Activated effector memory CD4-positive, alpha-beta T cell treated with anti-CD3 and anti-CD28 coated beads, Interleukin-2, amount 50 U/mL, for 16 hours (primary cell): Measurements from ENCODE around the gene RMI2.
A peak's percentile ranks its signal among the peaks of the same experiment; 100 is the strongest.
"Not testable (repeated sequence)": the region's sequence is repeated elsewhere in the genome, so short reads cannot be mapped to it uniquely, and the experiment has no call there.

Experiments
- DNase-seq: peaks from one replicate; pipeline ENCODE4 v3.0.0-alpha.2; 2020

Gene RMI2

DNA sequence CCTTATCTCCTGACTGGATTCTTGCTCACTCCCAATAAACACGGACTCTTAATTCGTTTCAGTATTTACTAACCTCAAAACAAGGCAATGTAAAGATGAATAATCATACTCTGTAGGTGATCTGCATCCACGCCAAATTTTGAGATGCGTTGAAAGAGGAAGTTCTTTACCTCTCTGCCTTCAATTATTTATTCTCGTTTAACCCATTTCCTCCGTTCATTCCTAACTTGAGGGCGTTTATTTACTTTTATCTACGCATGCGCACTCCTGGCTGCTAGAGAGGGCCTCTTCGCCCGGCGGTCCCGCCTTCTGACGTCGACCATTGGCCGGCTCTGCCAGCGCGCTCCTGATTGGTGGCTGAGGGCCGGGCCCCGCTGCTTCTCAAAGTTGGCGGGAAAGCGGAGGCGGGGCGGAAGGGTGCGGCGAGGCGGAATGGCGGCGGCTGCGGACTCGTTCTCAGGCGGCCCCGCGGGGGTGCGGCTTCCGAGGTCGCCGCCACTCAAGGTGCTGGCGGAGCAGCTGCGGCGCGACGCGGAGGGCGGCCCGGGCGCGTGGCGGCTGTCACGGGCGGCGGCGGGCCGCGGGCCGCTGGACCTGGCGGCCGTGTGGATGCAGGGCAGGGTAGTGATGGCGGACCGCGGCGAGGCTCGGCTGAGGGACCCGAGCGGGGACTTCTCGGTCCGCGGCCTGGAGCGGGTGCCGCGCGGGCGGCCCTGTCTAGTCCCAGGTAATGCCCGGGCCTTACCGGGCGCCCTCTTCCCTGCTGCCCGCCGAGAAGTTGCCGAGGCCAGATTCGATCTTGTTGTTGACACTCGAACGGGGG is at the start of gene RMI2:
TSS of gene RMI2 (plus strand) at position 420 of the 823 bp plus-strand sequence. CDS start at position 433, 13 bp downstream.
- DNase-seq, result peak; percentile 98

- DNase-seq, result no peak
Observed at GRCh38 chr16:11295672-11296071, 49.6 kb upstream of the RMI2 start.

- DNase-seq, result no peak
Observed at GRCh38 chr16:11296351-11296705, 48.9 kb upstream of the RMI2 start.

- DNase-seq, result no peak
Observed at GRCh38 chr16:11296706-11297491, 48.4 kb upstream of the RMI2 start.

- DNase-seq, result peak; percentile 85
Observed at GRCh38 chr16:11297492-11298142, 47.6 kb upstream of the RMI2 start.

DNA sequence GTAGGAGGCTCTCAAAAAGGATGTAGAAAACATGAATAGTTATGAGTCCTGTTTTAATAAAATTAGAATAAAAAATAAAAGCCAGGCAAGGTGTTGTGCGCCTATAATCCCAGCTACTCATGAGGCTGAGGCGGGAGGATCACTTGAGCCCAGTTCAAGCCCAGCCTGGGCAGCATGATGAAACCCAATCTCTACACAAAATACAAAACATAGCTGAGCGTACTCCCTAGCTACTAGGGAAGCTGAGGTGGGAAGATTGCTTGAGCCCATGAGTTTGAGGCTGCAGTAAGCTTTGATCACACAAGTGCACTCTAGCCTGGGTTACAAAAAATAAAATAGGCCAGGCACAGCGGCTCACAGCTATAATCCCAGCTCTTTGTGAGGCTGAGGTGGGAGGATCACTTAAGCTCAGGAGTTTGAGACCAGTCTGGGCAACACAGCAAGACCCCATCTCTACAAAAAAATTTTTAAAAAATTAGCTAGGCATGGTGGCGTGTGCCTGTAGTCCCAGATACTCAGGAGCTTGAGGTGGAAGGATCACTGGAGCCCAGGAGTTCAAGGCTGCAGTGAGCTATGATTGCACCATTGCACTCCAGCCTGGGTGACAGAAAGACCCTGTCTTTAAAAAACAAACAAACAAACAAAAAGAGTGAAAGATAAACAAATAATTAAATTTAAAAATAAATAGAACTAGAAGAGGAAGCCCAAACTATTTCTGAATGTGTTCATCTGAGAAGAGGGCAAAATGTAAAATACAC is 46.9 kb upstream of the RMI2 start:
- no peak for DNase-seq

- DNase-seq, result not testable (repeated sequence)
Observed at GRCh38 chr16:11298950-11299547, 46.2 kb upstream of the RMI2 start.

GRCh38 chr16:11299865-11300559 is 45.2 kb upstream of the RMI2 start:
- DNase-seq, result no peak

DNA sequence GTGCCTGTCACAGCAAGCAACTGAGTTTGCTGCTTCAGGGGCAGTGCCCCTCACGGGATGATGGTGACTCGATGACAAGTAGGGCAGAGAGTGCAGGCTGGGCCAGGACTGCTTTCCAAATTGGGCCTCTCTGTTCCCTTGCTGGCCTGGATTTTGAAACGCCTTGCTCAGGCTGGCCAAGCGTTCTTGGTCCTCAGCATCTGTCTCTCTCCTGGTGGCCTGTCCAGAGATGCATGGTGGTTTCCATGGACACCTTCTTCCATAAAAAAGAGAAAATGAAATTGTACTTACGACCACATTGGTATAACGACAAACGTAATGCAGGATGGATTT is 44.7 kb upstream of the RMI2 start:
- DNase-seq, result no peak

DNA sequence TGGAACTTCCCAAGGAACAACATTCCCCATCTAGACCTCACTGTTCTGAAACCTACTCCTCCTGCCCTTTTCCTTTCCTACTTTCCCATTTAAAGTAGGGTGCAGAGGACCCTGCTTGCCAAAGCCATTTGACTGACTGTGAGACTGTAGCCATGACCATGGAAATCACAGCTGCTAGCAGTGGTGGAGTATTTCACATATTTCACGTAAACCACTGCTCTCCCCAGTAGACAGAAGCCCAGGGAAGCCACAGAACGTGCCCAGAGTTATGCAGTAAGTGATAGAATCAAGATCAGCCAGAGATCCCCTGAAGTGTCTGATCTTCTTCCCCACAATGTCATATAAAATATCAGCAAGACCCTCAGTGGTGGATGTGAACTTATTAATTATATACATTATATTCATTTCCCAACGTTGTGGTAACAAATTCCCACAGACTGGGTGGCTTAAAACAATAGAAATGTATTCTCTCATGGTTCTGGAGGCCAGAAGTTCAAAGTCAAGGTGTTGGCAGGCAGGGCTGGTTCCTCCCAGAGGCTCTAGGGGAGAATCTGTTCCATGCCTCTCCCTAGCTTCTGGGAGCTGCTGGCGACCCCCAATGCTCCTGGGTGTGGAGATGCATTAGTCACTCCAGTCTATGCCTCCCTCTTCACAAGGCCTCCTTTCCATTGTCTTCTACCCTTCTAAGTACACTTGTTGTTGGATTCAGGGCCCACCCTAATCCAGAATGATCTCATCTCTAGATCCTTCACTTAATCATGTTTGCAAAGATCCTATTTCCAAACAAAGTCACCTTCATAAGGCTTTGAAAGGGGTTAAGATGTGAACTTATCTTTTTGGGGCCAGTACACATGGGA is 43.4 kb upstream of the RMI2 start:
- no peak for DNase-seq

GRCh38 chr16:11302977-11303376 is 42.3 kb upstream of the RMI2 start:
- DNase-seq, result no peak

GRCh38 chr16:11303405-11304138 is 41.7 kb upstream of the RMI2 start:
- no peak for DNase-seq

DNA sequence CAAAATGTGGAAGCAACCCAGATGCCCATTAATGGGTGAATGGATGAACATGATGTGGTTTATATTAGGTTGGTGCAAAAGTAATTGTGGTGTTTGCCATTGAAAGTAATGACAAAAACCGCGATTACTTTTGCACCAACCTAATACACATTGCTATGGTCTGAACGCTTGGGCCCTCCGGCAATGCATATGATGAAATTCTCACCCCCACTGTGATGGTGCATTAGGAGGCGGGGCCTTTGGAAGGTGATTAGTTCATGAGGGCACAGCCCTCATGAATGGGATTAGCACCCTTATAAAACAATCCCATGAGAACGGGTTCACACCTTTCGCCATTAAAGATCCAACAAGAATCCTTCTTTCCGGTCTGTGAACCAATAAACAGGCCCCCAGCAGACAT is 38.9 kb upstream of the RMI2 start:
- no peak for DNase-seq

GRCh38 chr16:11306997-11307638 is 38.1 kb upstream of the RMI2 start:
- no peak for DNase-seq

GRCh38 chr16:11307639-11308492 is 37.4 kb upstream of the RMI2 start:
- DNase-seq, result no peak

- DNase-seq, result no peak
Observed at GRCh38 chr16:11308493-11309283, 36.6 kb upstream of the RMI2 start.

GRCh38 chr16:11309895-11310633 is 35.2 kb upstream of the RMI2 start:
- no peak for DNase-seq
